SW480 (cell line): Measurements from ENCODE around the gene GBP1.
A peak's percentile ranks its signal among the peaks of the same experiment; 100 is the strongest.
"Not testable (repeated sequence)": the region's sequence is repeated elsewhere in the genome, so short reads cannot be mapped to it uniquely, and the experiment has no call there.

Source experiments
- DNase-seq: peaks from one replicate; pipeline ENCODE4 v3.0.0-alpha.2; 2016; ENCODE audit warnings: low spot score

The GBP1 gene, protein sequence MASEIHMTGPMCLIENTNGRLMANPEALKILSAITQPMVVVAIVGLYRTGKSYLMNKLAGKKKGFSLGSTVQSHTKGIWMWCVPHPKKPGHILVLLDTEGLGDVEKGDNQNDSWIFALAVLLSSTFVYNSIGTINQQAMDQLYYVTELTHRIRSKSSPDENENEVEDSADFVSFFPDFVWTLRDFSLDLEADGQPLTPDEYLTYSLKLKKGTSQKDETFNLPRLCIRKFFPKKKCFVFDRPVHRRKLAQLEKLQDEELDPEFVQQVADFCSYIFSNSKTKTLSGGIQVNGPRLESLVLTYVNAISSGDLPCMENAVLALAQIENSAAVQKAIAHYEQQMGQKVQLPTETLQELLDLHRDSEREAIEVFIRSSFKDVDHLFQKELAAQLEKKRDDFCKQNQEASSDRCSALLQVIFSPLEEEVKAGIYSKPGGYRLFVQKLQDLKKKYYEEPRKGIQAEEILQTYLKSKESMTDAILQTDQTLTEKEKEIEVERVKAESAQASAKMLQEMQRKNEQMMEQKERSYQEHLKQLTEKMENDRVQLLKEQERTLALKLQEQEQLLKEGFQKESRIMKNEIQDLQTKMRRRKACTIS

DNA sequence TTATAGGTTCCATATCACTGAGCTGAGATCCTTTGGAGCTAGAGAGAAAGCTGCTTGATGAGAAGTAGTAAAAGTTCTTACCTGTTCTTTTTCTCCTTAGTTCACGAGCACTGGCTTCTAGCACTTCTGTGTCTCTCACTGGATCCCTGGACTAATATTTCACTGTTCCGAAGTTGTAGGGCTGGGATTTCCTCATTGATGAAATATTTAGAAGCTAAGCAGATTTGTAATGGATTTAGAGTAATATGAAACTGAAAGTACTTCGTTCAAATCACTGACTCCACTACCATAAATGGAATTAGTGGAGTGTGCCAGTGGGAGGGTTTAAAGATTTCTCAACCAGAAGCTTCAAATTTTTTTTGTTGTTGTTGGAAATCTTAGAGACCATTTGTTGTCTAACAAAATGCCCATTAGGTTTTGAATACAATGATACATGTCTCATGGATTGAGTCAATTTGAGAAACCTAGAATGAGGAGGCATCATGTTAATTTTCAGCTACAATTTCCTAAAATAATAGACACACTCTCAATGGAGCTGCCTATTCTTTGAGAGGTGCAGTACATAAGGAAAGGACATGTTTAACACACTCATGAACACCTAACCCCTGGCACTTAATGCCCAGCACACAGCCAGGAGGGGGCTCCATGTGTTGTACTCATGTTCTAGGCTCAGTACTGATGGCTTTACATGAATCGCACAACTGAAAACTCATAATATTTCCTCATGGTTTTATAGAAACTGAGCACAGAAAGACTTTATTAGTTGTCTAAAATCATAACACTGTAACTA, at the start of gene GBP1:
TSS of gene GBP1 (minus strand) at position 130 of the 790 bp plus-strand sequence. CDS start 1,974 bp downstream, outside the sequence.
- peak; percentile 9 for DNase-seq

GRCh38 chr1:89114662-89115061, 49.7 kb upstream of the GBP1 start:
- no peak for DNase-seq

- DNase-seq: no peak
Observed at GRCh38 chr1:89112871-89113613, 48.0 kb upstream of the GBP1 start.

DNA sequence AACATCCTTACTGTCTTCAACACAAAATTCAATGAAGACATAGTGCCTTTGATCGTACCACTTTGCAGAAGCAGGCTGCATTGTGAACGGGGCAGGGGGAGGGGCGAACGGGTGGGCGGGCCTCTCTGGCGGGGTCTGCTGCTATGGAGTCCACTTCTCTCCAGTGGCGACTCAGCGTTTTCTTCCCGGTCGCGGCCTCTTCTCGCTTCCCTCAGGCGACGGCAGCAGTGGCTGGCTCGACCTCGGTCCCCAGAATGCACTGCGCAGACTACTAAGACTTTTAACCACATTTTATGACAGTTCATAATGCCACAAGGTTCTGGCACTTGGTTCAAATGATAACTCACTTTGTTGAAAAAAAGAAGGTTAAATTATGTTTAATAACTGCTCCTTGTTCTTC, 39.7 kb upstream of the GBP1 start:
- DNase-seq: no peak

GRCh38 chr1:89104147-89104546, 39.1 kb upstream of the GBP1 start:
- no peak for DNase-seq

- DNase-seq: no peak
Observed at GRCh38 chr1:89102021-89102420, 37.0 kb upstream of the GBP1 start.

- DNase-seq: no peak
Observed at GRCh38 chr1:89100412-89100811, 35.4 kb upstream of the GBP1 start.

- DNase-seq: no peak
Observed at GRCh38 chr1:89098857-89099256, 33.8 kb upstream of the GBP1 start.

DNA sequence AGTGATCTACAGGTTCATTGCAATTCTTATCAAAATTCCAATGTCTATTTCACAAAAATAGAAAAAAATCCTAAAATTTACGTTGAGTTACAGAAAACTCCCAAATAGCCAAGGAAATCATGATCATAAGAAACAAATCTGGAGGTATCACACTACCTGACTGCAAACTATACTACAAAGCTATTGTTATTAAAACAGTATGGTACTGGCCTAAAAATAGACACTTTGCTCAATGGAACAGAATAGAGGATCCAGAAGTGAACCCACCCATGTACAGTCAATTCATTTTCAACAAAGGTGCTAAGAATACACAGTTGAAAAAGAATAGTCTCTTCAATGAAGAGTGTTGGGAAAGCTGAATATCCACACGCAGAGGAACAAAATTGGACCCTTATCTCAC, 30.7 kb upstream of the GBP1 start:
- no peak for DNase-seq

DNA sequence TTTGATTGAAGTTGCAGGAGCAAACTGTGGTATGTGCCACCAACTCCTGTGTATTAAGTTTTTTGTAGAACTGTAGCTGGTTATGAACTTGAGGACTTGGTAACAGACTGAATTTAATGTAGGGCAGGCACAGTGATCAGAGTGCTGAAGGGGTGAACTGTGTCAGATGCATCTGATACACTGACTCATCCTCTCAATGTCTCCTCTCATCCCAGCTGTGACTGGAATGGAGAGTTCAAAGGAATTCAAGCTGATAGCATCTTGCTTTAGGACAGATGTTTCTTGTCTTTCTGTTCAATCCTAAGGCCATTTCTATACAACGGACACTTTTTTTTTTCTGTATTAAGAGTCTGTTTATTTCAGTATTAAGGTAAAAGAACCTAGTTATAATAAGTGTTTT, 25.0 kb upstream of the GBP1 start:
- DNase-seq: no peak

GRCh38 chr1:89088572-89088971, 23.6 kb upstream of the GBP1 start:
- no peak for DNase-seq

DNA sequence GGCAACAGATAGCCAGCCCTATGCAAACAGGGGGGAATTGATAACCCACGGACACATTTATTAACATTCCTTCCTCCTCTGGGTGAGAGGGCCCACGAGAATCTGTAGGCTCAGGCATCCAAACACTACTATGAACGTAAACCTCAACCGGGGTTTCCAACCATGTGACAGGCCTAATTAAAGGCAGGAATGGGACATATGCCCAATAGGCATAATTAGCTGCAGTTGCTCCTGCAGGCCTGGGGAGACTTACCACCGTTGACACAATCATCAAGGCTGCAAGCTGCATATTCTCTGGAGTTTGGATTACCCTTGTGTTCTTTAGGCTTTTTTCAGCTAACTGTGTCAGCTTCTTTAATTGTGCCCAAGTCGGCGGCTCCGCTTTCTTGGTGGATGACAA, 22.2 kb upstream of the GBP1 start:
- DNase-seq: no peak

GRCh38 chr1:89085781-89086180, 20.8 kb upstream of the GBP1 start:
- peak; percentile 19 for DNase-seq

DNA sequence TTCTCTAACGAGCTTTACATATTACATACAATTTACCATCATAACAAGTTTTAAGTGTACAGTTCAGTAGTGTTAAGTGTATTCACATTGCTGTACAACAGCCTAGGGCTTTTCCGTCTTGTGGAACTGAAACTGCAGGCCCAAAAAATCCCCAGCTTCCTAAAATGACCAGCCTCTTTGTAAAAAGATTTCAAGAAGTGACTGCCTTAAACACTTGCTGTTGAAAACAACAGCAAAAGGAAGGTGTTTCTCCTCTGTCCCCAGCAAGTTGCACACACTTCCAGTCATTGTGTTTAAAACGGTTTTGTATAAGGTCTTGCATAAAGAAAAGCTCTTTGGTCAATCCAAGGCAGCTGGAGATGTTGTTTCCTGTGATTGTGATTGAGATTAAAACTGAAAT, 16.0 kb upstream of the GBP1 start:
- DNase-seq: no peak

DNA sequence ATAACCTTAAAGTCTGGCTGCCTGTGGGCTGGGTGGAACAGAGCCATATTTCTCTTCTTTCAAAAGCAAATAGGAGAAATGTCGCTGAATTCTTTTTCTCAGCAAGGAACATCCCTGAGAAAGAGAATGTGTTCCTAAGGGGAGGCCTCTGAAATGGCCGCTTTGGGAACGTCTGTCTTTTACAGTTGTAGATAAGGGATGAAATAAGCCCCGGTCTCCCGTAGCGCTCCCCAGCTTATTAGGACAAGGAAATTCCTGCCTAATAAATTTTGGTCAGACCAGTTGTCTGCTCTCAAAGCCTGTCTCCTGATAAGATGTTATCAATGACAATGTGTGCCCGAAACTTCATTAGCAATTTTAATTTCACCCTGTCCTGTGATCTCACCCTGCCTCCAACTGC, 15.1 kb upstream of the GBP1 start:
- not testable (repeated sequence) for DNase-seq

- not testable (repeated sequence) for DNase-seq
Observed at GRCh38 chr1:89072466-89073065, 7.6 kb upstream of the GBP1 start.

- no peak for DNase-seq
Observed at GRCh38 chr1:89070509-89070908, 5.5 kb upstream of the GBP1 start.

- no peak for DNase-seq
Observed at GRCh38 chr1:89069951-89070350, 4.9 kb upstream of the GBP1 start.

- no peak for DNase-seq
Observed at GRCh38 chr1:89068291-89068690, 3.3 kb upstream of the GBP1 start.

DNA sequence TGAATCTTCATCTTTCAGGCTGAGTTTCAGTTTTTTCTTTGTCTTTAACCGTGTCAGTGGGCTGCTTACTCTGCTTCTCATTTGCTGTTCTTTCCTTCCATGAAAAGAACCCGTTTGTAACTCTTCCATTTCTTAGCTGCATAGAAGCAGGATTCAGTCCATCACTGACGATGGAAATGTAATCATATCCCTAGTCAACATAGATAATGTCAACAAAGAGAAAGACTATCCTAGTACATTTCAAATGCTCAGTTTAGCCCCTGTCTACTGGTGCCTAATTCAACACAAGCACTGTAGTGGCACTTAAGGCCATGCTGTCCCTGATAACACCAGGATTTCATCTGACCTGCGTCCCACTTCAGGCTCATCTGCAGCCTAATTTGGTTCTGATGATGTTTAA, 376 bp downstream of the GBP1 start:
- DNase-seq: no peak

DNA sequence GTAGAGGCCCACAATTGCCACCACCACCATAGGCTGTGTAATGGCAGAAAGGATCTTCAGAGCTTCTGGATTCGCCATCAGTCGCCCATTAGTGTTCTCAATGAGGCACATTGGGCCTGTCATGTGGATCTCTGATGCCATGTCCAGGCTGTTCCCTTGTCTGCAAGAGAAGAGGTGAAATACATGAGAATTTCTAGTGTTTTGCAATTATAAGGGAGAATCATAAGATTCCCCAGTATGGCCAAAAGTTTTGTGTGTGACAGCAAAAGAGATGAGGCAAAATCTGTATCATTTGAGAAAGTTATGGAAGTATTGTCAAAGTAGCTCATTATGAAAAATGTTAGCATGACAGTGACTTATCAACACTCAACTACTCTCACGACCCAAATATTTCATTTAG, 1.9 kb downstream of the GBP1 start:
- DNase-seq: no peak

DNA sequence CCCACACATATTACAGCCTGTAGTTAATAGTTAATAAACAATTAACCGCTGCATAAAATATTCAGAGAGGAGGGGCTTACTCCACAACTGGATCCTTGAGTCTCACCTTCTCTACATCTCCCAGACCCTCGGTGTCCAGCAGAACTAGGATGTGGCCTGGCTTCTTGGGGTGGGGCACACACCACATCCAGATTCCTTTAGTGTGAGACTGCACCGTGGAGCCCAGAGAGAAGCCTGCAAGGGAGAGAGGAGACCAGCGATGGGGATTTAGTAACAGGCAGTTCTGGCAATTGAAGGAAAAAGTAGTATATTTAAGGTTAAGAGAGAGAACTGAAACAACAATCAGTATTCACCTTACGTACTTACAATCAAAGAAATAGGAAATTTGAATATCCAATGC, 4.9 kb downstream of the GBP1 start:
- DNase-seq: no peak
